Stimulated activated CD4-positive, alpha-beta T cell treated with anti-CD3 and anti-CD28 coated beads, Interleukin-1b, Interleukin-23, amount 100 ng/mL, for 4 hours (primary cell): ENCODE results near the gene ARHGEF40.

Experiments used
- DNase-seq, 2 donors: peaks; one replicate each; pipeline ENCODE4 v3.0.0-alpha.2; 2020; ENCODE audit warnings: low read depth in 2 of 2

ARHGEF40 gene

DNA sequence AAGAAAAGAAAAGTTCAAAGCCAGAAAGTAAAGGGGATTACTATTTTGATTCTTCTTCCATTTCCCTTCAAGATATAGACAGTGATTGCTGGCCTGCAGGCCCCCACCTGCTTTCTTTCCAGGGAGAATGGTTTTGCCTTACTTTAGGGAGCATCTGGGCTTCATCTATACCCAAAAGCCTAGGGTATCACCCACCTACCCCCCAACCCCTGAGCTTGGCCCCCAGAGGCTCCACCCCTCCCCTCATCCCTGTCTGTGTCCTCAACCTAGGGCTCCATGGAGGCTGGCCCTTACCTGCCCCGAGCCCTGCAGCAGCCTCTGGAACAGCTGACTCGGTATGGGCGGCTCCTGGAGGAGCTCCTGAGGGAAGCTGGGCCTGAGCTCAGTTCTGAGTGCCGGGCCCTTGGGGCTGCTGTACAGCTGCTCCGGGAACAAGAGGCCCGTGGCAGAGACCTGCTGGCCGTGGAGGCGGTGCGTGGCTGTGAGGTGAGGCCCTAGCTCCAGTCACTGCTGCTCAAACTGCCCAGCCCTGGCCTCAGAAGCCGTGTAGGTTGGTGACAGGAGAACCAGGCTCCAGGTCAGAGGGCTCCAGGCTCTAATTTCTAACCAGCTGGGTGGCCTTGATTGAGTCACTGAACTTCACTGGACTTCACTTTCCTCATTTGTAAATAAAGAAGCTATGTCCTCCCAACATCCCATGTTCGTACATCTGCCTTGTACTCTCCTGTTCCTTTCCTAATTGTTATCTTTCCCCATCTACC is 13.6 kb downstream of the ARHGEF40 start:
- DNase-seq = no peak

DNA sequence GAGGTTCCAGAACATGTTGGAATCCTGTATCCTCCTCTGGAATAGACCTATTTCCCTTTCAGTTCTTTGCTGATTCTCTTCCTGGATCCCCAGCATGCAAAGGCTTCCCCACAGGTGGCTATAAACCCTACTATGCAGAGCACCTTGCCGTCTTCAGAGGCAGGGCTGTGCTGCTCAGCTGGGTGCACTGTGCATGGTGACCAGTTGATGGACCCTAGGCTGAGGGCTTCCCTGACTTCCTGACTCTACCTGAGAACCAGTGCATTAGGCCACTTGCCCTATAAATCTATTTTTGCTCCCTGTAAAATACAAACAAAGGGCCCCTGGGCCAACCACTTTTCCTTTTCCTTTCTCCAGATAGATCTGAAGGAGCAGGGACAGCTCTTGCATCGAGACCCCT is 14.3 kb downstream of the ARHGEF40 start:
- DNase-seq = no peak

DNA sequence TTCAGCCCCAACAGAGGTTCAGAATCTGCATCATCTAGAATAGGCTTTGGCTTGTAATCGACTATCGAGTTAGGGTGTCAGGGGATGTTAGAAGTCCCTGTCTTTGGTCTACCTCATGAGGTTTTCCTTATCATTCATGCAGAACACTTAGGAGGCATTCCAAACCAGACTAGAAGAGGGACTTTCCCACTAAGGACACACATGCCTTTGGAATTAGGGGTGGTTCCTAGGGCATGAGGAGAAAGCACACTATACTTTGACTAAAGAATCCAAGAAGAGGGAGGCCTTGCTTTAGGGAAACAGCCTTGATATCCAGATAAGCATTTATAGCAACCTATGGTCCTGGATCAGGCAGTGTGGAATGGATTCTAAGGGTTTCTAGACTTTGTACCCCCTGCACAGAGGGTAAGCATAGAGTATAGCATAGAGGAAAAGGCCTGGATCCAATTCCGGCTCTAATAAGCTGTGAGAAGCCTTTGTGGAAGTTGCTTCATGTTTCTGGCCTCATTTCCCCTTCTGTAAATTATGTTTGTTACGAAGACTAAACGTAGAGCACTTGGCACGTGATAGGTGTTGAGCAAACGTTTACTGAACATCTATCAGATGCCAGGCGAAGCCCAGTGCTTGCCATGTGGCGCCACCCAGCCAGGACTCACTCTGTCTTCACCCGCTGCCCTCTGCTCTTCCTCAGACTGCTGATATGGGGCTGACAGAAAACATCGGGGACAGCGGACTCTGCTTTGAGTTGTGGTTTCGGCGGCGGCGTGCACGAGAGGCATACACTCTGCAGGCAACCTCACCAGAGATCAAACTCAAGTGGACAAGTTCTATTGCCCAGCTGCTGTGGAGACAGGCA is 15.1 kb downstream of the ARHGEF40 start:
- DNase-seq = no peak

DNA sequence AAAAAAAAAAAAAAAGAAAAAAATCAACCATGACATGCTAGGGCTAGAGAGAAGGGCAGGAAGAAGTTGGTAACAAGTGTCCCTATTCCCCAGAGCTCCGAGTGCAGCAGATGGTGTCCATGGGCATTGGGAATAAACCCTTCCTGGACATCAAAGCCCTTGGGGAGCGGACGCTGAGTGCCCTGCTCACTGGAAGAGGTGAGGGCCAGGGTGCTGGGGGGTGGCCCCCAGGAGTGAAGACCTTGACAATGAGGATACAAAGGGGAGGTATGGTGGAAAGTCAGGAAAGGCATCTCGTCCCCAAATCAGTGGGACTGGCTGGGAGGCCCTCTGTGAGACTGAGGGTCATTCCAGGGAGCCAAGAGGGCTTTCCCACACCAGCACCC is 16.8 kb downstream of the ARHGEF40 start:
- no peak for DNase-seq

DNA sequence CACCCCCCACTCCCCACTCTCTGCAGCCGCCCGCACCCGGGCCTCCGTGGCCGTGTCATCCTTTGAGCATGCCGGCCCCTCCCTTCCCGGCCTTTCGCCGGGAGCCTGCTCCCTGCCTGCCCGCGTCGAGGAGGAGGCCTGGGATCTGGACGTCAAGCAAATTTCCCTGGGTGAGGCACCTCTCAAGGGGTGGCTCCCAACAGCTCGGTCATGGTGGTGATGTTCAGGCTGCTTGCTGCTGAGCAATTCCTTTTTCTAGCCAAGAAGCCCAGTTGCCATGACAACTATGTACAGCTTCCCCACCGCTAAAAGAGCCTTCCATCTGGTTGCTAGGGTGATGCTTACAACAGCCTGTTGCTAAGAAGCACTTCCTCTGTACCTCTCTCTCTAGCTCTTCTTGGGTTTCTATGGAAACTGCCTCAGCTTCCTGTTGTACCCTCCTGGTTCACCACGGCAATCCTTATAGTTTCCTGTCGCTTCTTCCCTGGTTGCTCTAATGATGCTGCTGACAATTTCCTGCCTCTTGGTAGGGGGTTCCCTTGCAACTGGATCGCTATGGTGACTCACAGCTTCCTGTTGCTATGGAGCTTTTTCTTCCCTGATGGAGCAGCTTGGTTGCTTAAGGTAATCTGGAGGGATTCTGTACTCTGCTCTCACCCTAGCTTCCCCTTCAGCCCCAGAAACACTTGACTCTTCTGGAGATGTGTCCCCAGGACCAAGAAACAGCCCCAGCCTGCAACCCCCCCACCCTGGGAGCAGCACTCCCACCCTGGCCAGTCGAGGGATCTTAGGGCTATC is 17.4 kb downstream of the ARHGEF40 start:
- no peak for DNase-seq

DNA sequence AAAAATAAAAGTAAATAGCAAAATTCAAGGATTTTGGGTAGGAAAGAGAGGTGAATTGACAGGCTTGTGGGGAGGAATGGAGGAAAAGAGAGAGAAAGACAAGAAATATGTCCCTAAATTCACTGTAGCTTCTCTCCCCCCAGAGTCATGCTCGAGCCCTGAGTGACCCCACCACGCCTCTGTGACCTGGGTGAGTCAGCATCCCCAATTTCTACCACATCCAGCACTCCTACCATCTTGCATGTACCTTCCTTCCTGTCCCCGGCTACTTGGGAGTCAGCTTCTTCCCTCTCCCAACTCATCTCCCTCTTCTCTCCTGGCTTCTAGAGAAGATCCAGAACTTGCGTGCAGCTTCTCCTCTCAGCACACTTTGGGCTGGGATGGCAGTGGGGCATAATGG is 18.6 kb downstream of the ARHGEF40 start:
- DNase-seq = no peak

DNA sequence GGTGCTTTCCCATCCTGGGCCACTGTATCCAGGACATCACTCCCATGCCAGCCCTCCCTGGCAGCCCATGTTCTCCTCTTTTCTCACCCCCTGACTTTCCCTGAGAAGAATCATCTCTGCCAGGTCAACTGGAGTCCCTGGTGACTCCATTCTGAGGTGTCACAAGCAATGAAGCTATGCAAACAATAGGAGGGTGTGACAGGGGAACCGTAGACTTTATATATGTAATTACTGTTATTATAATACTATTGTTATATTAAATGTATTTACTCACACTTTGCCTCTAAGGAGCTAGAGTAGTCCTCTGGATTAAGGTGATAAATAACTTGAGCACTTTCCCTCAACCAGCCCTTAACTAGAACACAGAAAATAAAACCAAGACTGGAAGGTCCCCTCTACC is 19.2 kb downstream of the ARHGEF40 start:
- no peak for DNase-seq

DNA sequence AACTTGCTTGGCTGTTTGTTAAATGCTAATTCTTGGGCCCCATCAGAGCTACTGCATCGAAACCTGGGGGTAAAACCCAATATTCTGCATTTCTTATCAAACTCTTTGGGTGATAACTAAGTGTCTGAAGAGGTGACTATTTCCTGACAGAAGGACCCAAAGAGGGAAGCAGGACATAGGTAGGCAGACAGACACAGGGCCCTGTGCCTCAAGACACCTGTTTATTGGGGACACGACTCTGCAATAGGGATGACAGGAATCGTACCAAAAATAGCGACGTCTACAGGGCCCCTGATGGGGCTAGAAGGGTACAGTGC is 19.7 kb downstream of the ARHGEF40 start:
- DNase-seq = no peak

DNA sequence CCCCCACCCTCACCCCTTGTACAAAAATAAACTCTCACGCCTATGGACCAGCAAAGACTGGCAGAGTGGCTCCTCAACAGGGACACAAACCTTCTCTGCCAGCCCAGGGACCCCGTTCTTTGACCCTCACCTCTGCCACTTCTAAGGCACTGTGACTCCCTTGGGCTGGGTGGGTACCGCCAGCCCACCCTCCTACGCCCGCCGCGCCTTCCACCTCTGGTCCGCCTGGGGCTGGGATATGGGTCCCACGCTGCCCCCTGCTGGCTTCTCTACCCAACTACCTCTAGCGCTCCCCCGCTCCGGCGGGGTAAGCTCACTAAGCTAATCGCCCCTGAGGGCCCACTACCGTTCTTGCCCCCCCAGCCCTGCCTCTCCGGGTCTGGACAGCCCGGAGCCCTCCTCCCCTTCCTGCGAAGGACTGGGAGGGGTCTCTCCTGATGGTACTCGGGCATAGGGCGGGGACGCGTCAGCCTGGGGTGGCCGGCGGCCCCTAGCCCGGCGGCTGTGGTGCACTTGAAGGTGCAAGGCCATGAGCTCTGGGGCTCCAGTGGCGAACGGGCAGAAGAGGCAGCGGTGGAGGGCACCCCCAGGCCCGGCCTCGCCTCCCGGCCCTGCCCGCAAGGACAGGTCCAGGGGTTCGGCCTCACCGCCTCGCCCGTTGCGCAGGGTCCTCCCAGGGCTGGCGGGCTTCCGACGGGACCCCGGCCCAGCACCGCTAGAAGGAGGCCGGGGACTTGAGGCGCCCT is 20.3 kb downstream of the ARHGEF40 start:
- DNase-seq = no peak

DNA sequence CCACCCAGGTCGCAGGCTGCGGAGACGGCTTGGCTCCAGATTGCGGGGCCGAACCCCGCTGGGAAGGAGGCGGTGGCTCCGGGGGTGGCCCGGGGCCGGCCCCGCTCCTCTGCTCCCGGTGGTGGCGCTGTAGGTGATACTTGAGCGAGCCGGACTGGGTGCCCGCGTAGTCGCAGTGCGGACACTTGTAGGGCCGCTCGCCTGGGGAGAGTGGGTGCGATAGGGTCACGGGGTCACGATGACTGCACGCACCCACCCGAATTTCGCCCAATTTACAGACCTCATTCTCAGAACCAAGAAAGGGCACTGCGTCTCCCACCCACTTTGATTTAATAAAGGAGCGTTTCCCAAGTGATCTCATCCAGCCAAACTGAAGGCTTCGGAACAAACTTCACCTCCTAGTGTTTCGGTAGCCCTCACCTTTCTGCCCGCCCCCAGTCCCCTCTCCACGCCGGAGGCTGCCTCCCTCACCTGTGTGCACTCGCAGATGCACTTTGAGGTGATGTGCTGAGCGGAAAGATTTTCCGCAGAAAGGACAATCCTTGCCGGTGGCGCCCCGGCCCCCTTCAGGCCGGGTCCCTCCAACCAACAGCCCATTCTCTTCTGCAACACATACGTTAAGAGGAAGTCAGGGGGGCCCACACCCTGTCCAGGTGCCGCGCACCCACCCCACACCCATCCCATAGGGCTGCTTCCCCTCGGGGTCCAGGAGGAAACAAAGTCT is 21.0 kb downstream of the ARHGEF40 start:
- DNase-seq = no peak

DNA sequence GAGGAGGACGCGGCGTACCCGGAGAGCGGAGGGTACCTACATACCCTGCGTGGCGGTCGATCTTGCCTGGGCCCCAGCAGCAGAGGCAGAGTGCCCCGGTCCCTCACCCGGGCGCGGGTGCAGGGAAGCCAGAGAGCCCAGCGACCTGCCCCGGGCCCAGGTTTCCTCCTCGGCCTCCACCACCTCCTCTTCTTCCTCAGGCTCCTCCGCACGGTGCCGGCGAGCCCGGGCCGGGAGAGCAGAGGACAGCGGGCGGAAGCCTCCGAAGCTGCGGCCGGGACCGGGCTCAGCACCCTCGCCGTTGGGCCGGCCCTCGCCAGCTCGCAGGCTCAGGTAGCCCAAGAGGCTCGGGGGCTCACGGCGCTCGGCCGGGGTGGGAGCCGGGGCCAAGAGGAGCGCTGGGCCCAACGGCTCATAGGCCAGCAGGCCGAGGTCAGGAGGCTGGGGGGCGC is 21.7 kb downstream of the ARHGEF40 start:
- no peak for DNase-seq

DNA sequence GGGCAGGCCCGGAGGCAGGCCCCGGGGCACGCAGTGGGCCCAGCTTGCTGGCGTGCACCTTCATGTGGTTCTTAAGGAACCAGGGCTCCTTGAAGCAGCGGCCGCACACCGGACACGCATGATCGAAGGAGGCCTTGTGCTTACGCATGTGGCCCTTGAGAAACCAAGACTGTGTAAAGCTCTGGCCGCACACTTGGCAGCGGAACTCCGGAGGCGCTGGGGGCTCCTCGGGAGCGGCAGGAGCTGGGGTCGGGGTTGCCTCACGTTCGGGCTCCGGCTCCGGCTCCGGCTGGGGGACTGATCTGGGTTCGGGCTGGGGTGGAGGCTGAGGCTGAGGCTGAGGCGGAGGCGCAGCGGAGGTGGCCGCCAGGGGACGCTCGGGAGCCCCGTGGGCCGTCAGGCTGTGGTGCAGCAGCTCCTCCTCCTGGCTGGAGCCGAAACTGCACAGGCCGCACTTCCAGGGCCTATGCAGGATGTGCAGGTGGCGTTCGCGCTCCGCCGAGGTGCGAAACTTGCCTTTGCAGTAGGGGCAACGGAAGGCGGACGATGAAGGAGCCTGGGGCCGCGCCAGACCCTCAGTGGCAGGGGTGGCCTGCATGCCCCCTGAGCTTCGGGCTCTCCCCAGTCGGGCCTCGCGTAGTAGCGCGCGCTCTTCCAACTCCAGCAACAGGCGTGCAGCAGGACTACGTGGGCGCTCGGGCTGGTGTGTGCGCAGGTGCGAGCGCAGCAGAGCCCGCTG is 22.3 kb downstream of the ARHGEF40 start:
- peak; percentile 93 to 94 for DNase-seq

DNA sequence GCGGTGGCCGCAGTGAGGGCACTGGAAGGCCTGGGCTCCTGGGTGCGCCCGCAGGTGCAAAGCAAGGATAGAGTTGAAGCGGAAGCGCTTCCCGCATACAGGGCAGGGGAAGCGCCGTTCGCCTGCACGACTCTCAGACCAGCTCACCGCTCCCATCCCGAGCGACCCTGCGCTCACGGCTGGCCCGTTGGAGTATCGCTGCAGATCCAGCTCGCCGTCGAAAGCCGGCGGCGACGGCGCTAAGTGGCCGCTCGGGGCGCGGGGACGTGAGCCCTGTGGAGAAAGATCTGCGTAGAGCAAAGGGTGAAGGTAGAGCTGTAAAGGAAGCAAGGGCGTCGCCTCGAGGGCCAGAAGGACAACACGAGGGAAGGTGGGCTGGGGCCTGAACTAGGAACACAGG is 22.9 kb downstream of the ARHGEF40 start:
- no peak for DNase-seq

DNA sequence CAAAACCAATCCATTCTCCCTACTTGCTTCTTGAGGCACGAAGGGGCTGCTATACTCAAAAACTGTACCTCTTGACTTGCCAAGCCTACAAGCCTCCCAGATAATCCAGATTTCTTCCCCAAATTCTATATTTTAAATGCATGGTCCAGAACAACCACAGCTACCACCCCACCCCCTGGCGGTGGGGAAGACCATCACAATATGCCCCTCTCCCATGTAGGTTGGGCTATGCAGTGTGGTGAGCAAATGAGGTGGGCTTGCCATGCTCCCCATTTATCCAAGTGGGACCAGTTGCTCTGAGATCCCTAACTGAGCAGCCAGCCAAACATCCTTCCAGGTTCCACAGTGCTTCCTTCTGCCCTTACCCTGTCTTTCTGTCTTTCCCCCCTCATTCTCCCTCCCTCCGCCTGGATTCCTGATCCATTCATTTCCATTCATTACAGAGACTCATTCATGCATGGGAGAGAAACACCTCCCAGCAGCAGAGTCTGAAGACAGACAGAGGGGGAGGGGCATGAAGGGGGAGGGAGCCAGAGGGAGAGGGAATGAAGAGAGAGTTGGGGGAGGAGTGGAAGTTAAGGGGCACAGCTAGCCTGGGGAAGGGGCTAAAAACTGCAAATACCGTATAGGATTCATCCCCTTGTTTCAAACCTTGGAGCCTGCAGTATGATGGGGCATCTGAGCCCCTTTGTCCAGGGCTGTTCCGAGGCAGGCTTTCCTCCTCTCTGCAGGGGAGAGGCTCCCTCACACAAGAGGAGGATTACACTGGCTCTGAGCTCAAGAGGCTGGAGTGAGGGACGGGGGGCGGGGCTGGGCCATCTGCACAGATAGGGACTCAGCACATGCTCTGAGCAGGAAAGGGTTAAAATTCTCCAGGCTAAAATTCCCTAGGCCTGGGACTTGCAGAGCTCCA is 23.9 kb downstream of the ARHGEF40 start:
- DNase-seq = no peak

DNA sequence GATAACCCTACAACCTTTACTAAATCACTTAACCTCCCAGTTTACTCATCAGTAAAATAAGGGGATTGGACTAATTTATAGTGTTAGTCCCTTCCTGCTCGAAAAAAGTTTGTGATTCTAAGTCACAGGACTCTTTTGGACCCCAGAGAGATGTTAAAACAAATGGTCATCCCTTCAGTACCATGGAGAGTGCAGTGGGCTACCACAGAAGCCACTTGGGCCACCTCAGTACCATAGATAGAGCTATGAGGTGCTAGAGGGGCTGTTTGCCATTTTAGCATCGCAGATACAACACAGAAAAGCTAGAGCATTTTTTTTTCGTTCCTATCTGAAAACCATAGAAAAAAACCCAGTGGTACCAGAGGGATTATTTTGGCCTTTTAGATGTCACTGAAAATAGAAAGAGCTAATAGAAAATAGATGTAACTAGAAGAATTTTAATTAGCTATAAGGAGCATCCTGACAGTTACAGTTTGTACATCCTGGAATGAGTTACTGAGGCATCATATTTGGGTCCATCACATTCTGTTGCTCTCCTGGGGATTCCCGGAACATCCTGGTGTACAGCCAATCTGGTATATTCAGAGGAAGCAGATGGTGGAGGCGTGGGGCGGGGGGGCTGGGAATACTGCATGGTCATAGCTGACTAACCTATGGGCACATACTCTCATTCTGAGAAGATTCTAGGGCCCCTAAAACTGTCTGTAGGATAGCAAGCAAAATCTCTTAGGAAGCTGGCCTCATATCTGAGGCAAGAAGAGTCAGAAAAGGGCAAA is 25.5 kb downstream of the ARHGEF40 start:
- no peak for DNase-seq

DNA sequence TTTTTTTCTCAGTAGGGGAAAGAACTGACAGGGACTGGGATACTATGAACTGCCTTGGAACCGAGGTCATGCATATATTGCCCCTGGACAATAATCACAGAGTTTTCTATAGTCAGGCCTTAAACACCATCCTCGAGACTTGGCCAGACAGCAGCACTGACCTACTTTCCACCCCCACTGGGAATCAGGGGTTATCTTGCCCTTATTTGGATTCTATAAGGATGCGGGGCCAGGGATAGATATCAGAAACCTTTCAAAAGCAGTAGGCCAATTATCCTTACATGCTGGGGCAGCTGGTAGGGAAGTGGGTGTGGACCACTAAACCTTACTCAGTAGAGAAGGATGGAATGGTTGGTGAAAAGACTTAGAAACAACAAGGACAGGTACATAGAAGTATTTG is 26.3 kb downstream of the ARHGEF40 start:
- DNase-seq = no peak

DNA sequence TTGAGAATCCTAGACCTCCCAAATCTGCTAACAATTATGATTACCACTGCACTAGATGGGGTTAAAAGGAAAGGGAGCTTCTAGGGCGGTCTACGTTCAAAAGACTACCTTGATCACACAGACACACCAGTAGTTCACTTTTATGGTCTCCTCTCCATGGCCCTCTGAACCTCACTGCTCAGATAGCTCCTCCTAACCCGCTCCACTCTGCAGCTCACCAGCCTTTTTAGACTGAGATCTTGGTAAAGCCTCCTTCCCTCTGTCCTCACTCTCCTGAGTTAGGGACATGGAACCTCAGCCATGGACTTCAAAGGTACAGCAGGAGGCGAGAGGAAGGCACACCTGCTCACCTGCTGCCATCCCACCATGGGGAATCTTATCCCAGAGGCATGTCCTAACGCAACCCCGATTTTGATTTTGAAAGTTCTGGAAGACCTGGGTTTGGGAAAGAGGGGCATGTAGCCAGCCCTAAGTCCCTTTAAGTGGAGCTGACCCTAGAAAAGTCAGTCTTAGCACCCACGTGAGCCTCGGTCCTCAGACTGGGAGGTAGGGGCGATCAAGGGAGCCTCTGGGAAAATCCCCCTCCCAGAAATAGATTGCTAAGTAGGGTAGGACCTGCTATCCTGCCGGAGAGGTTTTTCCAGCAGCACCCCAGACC is 27.0 kb downstream of the ARHGEF40 start:
- no peak for DNase-seq

DNA sequence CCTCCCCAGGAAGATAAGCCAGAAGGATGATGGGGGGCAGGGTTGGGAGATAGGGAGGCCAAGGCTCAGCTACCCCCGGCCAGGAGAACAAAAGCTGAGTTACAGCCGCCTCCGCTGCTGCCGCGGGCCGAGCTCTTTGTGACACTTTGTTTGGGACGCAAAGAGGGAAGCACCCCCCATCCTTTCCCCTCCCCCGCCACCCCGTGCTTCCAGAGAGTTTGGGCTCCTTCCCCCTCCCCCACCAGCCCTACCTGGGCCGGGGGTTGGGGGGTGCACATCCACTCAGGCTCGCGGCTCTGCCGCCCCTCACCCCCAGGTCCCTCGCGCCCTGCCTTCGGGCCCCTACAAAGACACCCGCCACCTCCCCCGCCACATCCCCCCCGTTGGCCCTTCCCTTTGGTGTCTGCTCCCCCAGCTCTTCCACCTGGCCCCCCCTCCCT is 27.6 kb downstream of the ARHGEF40 start:
- no peak for DNase-seq
